GM18505 (cell line): ENCODE measurements around the gene TTYH2.
"Not testable (repeated sequence)": the region's sequence is repeated elsewhere in the genome, so short reads cannot be mapped to it uniquely, and the experiment has no call there.

Source experiments
- ATAC-seq: cut with Tn5 transposase; IDR thresholded peaks from one replicate; pipeline ENCODE4 v1.9.1; 2021; ENCODE audit not compliant: unreplicated experiment
- POLR2A ChIP-seq: IDR thresholded peaks from 4 replicates; pipeline ENCODE4 v1.6.1; 2011; ENCODE audit warnings: borderline replicate concordance; ENCODE audit not compliant: insufficient read depth, insufficient read length; ENCODE audit errors: extremely low read depth

TTYH2 gene

GRCh38 chr17:74186498-74186897 is 26.9 kb upstream of the TTYH2 start:
- TF ChIP-seq POLR2A = no peak
- ATAC-seq = no peak

GRCh38 chr17:74187761-74188160 is 25.6 kb upstream of the TTYH2 start:
- TF ChIP-seq POLR2A = no peak
- no peak for ATAC-seq

GRCh38 chr17:74188687-74189086 is 24.7 kb upstream of the TTYH2 start:
- not testable (repeated sequence) for ATAC-seq

- TF ChIP-seq POLR2A = no peak
- no peak for ATAC-seq
Measured at GRCh38 chr17:74190154-74190553, 23.2 kb upstream of the TTYH2 start.

- no peak for TF ChIP-seq POLR2A
Measured at GRCh38 chr17:74190807-74191406, 22.5 kb upstream of the TTYH2 start.

GRCh38 chr17:74192950-74193781 is 20.2 kb upstream of the TTYH2 start:
- TF ChIP-seq POLR2A = no peak
- no peak for ATAC-seq

More at GRCh38 chr17:74190807-74191406, 22.5 kb upstream of the TTYH2 start:
- ATAC-seq = no peak

GRCh38 chr17:74194682-74195081 is 18.7 kb upstream of the TTYH2 start:
- no peak for ATAC-seq
- no peak for TF ChIP-seq POLR2A

GRCh38 chr17:74196541-74197317 is 16.6 kb upstream of the TTYH2 start:
- no peak for TF ChIP-seq POLR2A
- no peak for ATAC-seq

GRCh38 chr17:74197801-74198200 is 15.6 kb upstream of the TTYH2 start:
- TF ChIP-seq POLR2A = no peak
- no peak for ATAC-seq

GRCh38 chr17:74198694-74199093 is 14.7 kb upstream of the TTYH2 start:
- no peak for ATAC-seq
- no peak for TF ChIP-seq POLR2A

GRCh38 chr17:74199306-74200092 is 13.9 kb upstream of the TTYH2 start:
- ATAC-seq = peak; percentile 48
- no peak for TF ChIP-seq POLR2A

GRCh38 chr17:74200112-74200511 is 13.3 kb upstream of the TTYH2 start:
- no peak for ATAC-seq
- TF ChIP-seq POLR2A = no peak

- no peak for ATAC-seq
- no peak for TF ChIP-seq POLR2A
Measured at GRCh38 chr17:74201250-74201649, 12.1 kb upstream of the TTYH2 start.
